Thoracic aorta (tissue), 2 donors: ENCODE results near the gene STEAP4. TPM values are rescaled to one million over a fixed set of nuclear protein-coding genes. Genes with fewer than 3 reads are reported as not detected.

ENCODE experiments used
- ATAC-seq: fragments of 150-250 bp; one replicate; pipeline ENCODE4 v1.8.0; 2017; ENCODE audit warnings: low read depth; ENCODE audit not compliant: insufficient number of reproducible peaks, low FRiP score
- DNase-seq: peaks from one replicate; pipeline ENCODE4 v3.0.0-alpha.2; 2020; ENCODE audit warnings: low spot score
- H3K27ac ChIP-seq, 2 donors: fragments of 200-600 bp; sonication (generic); 1 replicate in 1 of 2; 2 replicates in 1 of 2; pipeline ENCODE4 v1.5.1; 2016; ENCODE audit warnings: mild to moderate bottlenecking in 2 of 2, moderate library complexity in 2 of 2
- H3K27me3 ChIP-seq: fragments of 200-600 bp; sonication (generic); replicated peaks from 2 replicates; pipeline ENCODE4 v1.6.0; 2016; ENCODE audit warnings: mild to moderate bottlenecking; ENCODE audit not compliant: insufficient read depth
- H3K36me3 ChIP-seq: fragments of 200-600 bp; sonication (generic); one replicate; pipeline ENCODE4 v1.5.1; 2016
- H3K4me1 ChIP-seq, 2 donors: fragments of 200-600 bp; sonication (generic); 1 replicate in 1 of 2; 2 replicates in 1 of 2; pipeline versions ENCODE4 v1.5.1 to v1.6.0; 2016; ENCODE audit warnings: low read depth in 2 of 2, mild to moderate bottlenecking in 1 of 2; ENCODE audit not compliant: control insufficient read depth in 1 of 2
- H3K4me3 ChIP-seq: fragments of 200-600 bp; sonication (generic); 2 replicates; pipeline ENCODE4 v1.5.1; 2016; ENCODE audit warnings: mild to moderate bottlenecking
- H3K9me3 ChIP-seq: fragments of 200-600 bp; sonication (generic); 2 replicates; pipeline ENCODE4 v1.5.1; 2016
- total RNA-seq, 2 donors: library from RNA; depleted of rRNA; stranded (reverse); fragments of >200 nt; gene quantifications; one replicate each; pipeline versions ENCODE4 v1.1.0 to v1.2.3, GENCODE V29; 2016
- TF ChIP-seq, protein P1 (sequence below): fragments of 200-600 bp; sonication (generic); IDR thresholded peaks from one replicate; pipeline ENCODE4 v1.5.1; 2019; ENCODE audit warnings: antibody characterized with exemption

Gene STEAP4
- total RNA-seq, 2 donors from 2014 or later, result 127 to 286 TPM

DNA sequence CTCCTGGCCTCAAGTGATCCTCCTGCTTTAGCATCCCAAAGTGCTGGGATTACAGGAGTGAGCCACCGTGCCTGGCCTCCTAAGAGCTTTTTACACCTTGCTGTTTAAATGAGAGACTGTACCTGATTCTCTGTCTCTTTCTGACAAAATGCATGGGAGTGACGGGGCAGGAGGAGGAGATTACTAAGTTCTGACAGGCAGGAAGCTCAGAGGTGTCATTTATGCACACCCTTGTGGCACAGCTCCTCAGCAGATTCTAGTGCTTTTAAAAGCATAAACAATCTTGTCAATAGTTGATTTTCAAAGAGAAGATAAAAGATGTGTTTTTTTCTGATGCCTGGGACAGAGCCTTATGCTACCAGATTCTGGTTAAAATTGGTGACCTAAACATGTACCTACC, 39.7 kb upstream of the STEAP4 start:
- TF ChIP-seq, protein P1, sequence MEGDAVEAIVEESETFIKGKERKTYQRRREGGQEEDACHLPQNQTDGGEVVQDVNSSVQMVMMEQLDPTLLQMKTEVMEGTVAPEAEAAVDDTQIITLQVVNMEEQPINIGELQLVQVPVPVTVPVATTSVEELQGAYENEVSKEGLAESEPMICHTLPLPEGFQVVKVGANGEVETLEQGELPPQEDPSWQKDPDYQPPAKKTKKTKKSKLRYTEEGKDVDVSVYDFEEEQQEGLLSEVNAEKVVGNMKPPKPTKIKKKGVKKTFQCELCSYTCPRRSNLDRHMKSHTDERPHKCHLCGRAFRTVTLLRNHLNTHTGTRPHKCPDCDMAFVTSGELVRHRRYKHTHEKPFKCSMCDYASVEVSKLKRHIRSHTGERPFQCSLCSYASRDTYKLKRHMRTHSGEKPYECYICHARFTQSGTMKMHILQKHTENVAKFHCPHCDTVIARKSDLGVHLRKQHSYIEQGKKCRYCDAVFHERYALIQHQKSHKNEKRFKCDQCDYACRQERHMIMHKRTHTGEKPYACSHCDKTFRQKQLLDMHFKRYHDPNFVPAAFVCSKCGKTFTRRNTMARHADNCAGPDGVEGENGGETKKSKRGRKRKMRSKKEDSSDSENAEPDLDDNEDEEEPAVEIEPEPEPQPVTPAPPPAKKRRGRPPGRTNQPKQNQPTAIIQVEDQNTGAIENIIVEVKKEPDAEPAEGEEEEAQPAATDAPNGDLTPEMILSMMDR, result no peak
- H3K9me3 ChIP-seq, result no peaks in the 10 kb centered on the region
- H3K36me3 ChIP-seq, result no peaks in the 10 kb centered on the region
- no peaks in the 10 kb centered on the region for H3K27me3 ChIP-seq
- no peak for ATAC-seq
- H3K27ac ChIP-seq, result no peak overlapping the region
- no peak overlapping the region for H3K4me3 ChIP-seq
- no peaks in the 10 kb centered on the region for H3K4me1 ChIP-seq
- no peak for DNase-seq

DNA sequence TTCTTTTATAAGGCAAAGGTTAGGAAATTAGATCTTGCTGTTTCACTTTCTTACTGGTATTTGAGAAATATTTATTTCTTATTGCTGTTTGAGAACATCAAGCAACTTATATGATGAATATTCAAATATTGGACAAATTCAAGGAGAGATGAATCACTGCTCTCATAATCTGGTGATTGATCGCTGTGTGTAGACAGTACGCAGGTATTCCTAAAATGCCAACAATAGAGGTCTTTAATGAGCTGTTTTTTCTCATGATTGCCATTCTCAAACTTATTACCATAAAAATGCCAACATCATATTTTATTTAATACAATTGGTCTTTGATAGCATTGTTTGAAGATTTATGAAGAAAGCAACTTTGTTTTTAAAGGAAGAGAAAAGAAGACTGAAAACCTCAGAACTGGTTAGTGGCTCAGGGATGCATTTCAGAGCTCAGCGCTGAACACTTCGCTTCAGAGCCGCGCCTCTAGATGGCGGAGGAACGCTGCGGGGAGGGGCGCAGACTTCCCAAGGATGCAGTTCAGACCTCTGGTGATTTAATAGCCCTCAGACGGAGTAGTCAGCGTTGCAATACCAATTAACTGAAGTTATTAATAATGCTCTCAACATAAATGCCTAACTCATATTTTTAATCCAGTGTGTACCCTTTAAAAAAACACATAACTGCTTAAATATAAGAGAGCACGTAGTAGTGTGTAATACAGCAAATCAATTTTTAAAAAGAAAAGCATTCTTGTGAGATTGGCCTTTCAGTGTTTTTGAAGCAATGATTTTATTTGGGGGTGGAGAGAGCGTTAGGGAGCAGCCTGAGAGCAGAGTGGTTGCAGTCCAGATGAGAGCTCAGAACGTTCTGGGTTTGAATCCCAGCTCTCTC, 38.5 kb upstream of the STEAP4 start:
- Histone ChIP-seq H3K36me3 (no peaks in the 10 kb centered on the region), H3K27me3 (no peaks in the 10 kb centered on the region), H3K27ac (no peak overlapping the region), H3K4me3 (no peak overlapping the region), H3K9me3 (no peaks in the 10 kb centered on the region), H3K4me1 (no peaks in the 10 kb centered on the region)
- ATAC-seq (no peak), DNase-seq (no peak)
- TF ChIP-seq, protein P1, result no peak

DNA sequence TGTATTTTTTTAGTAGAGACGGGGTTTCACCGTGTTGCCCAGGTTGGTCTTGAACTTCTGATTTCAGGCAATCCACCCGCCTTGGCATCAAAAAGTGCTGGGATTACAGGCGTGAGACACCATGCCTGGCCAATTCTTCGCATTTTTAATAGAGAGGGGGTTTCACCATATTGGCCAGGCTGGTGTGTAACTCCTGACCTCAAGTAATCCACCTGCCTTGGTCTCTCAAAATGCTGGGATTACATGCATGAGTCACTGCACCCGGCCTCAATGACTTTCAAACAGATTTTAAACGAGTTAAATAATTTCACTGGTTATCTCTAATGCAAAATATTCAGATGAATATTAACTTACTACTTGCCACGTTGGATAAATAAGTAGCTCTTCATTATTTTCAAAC, 37.6 kb upstream of the STEAP4 start:
- Histone ChIP-seq H3K27me3 (no peaks in the 10 kb centered on the region), H3K4me3 (no peak overlapping the region), H3K36me3 (no peaks in the 10 kb centered on the region), H3K4me1 (no peaks in the 10 kb centered on the region), H3K27ac (no peak overlapping the region), H3K9me3 (no peaks in the 10 kb centered on the region)
- ATAC-seq (no peak), DNase-seq (no peak)
- TF ChIP-seq, protein P1, result no peak

DNA sequence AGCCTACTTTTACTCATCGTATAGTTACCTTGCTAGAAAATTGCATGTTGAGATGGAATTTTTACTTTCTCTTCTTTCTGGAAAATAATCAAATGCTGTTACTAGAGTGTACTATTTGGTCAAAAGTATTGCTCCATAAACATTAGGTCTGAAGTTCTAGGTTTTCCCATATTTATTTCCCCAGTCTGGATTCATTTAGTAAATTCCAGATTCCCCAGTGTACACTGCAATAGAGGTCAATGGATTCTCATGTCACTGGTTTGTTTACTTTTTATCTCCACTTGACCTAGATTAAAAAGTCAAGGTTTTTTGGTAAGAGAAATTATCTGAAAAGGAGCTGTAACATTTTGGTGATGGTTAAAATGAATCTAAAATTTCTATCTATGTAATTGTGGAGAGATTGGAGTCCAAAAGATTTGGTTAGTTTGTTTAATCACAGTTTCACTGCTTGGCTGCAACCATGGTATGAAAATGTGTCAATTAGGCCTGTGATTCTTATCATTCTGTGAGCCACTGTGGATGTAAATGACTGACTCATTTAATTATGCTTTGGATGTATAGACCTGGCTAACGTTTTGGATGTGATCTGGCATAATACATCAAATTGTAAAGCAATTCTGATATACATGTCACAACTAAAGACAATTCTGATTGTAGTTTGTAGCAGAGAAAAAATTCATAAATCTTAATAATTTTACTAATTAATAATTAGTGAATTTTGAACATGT, 32.7 kb upstream of the STEAP4 start:
- DNase-seq (no peak), ATAC-seq (no peak)
- TF ChIP-seq, protein P1, result no peak
- no peaks in the 10 kb centered on the region for H3K9me3 ChIP-seq
- no peak overlapping the region for H3K4me3 ChIP-seq
- H3K4me1 ChIP-seq, result no peaks in the 10 kb centered on the region
- no peak overlapping the region for H3K27ac ChIP-seq
- H3K27me3 ChIP-seq, result no peaks in the 10 kb centered on the region
- H3K36me3 ChIP-seq, result no peaks in the 10 kb centered on the region

DNA sequence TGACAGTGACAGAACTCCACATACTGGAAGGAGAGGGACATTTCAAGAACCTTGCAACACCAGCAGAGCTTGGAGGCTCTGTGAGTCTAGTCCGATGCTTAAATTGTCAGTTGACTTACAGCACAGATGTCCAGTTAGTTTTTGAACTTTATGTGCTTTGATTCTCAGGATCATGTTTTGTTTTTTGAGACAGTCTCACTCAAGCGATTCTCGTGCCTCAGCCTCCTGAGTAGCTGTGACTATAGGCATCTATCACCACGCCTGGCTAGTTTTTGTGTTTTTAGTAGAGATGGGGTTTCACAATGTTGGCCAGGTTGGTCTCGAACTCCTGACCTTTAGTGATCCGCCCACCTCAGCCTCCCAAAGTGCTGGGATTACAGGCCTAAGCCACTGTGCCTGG, 31.8 kb upstream of the STEAP4 start:
- ATAC-seq, result no peak
- TF ChIP-seq, protein P1, result no peak

More for the DNA sequence above, 31.8 kb upstream of the STEAP4 start:
- Histone ChIP-seq H3K4me1 (no peaks in the 10 kb centered on the region), H3K27me3 (no peaks in the 10 kb centered on the region), H3K36me3 (no peaks in the 10 kb centered on the region), H3K27ac (no peak overlapping the region), H3K4me3 (no peak overlapping the region), H3K9me3 (no peaks in the 10 kb centered on the region)
- DNase-seq, result no peak
